Activated effector memory CD4-positive, alpha-beta T cell treated with anti-CD3 and anti-CD28 coated beads, Interleukin-2, amount 50 U/mL, for 16 hours (primary cell): Measurements from ENCODE around the gene GFPT2.

Experiments
- DNase-seq: peaks from one replicate; pipeline ENCODE4 v3.0.0-alpha.2; 2020

Gene GFPT2

GRCh38 chr5:180350711-180351465 lies 2.2 kb downstream of the GFPT2 start:
- DNase-seq = no peak

GRCh38 chr5:180350296-180350695 lies 2.8 kb downstream of the GFPT2 start:
- no peak for DNase-seq

- no peak for DNase-seq
These were observed 3.7 kb downstream of the GFPT2 start for GRCh38 chr5:180349391-180349790.

- no peak for DNase-seq
These were observed 4.8 kb downstream of the GFPT2 start for GRCh38 chr5:180348336-180348735.

- no peak for DNase-seq
These were observed 5.4 kb downstream of the GFPT2 start for GRCh38 chr5:180347702-180348101.

- no peak for DNase-seq
These were observed 6.8 kb downstream of the GFPT2 start for GRCh38 chr5:180346358-180346757.

GRCh38 chr5:180345781-180346180 lies 7.4 kb downstream of the GFPT2 start:
- no peak for DNase-seq

GRCh38 chr5:180345186-180345585 lies 8.0 kb downstream of the GFPT2 start:
- DNase-seq = no peak

GRCh38 chr5:180344696-180344999 lies 8.5 kb downstream of the GFPT2 start:
- DNase-seq = no peak

GRCh38 chr5:180343831-180344695 lies 9.1 kb downstream of the GFPT2 start:
- DNase-seq = no peak

- DNase-seq = no peak
These were observed 9.9 kb downstream of the GFPT2 start for GRCh38 chr5:180343110-180343830.

GRCh38 chr5:180341595-180341994 lies 11.5 kb downstream of the GFPT2 start:
- DNase-seq = no peak

- DNase-seq = no peak
These were observed 12.3 kb downstream of the GFPT2 start for GRCh38 chr5:180340856-180341255.

- no peak for DNase-seq
These were observed 13.5 kb downstream of the GFPT2 start for GRCh38 chr5:180339583-180340183.

GRCh38 chr5:180338001-180338707 lies 15.0 kb downstream of the GFPT2 start:
- DNase-seq = no peak

GRCh38 chr5:180336234-180337020 lies 16.7 kb downstream of the GFPT2 start:
- DNase-seq = no peak

- no peak for DNase-seq
These were observed 17.4 kb downstream of the GFPT2 start for GRCh38 chr5:180335614-180336233.

GRCh38 chr5:180334751-180335613 lies 18.2 kb downstream of the GFPT2 start:
- no peak for DNase-seq

- no peak for DNase-seq
These were observed 19.0 kb downstream of the GFPT2 start for GRCh38 chr5:180334176-180334575.

GRCh38 chr5:180333661-180334060 lies 19.5 kb downstream of the GFPT2 start:
- DNase-seq = no peak
